Epithelial cell of alveolus of lung (primary cell): Measurements from ENCODE around the gene SAC3D1. TPM values are rescaled to one million over a fixed set of nuclear protein-coding genes. Genes with fewer than 3 reads are reported as not detected.

Experiments used
- total RNA-seq: library from RNA; depleted of rRNA; stranded (reverse); fragments of >200 nt; gene quantifications from 2 replicates; pipeline ENCODE4 v1.2.1, GENCODE V29; 2015

The SAC3D1 gene
- 6.7 and 16.2 TPM in 2 replicates for total RNA-seq

GRCh38 chr11:65040847-65041622, at the start of gene SAC3D1:
Gene SAC3D1 (plus strand): TSS chr11:65041210. CDS start chr11:65041293, 83 bp downstream.

GRCh38 chr11:64996710-64997380, 44.2 kb upstream of the SAC3D1 start, which contains the start of gene BATF2:
Gene BATF2 (minus strand): TSS chr11:64996971. CDS start chr11:64996914, 57 bp downstream.

GRCh38 chr11:65013888-65014725, 26.9 kb upstream of the SAC3D1 start, which contains the start of gene ARL2:
Gene ARL2 (plus strand): TSS chr11:65014160. CDS start chr11:65014208, 48 bp downstream.

GRCh38 chr11:65027213-65028067, 13.6 kb upstream of the SAC3D1 start, which contains the start of gene SNX15:
Gene SNX15 (plus strand): TSS chr11:65027439. CDS start chr11:65027538, 99 bp downstream.

GRCh38 chr11:65058419-65059054, 17.5 kb downstream of the SAC3D1 start, which contains the start of gene NAALADL1:
Gene NAALADL1 (minus strand): TSS chr11:65058553. CDS start chr11:65058521, 32 bp downstream.

GRCh38 chr11:65083834-65084597, 43.0 kb downstream of the SAC3D1 start, which contains the start of the genes CDCA5 and ZFPL1:
Gene CDCA5 (minus strand): TSS chr11:65084040. CDS start chr11:65083978, 62 bp downstream.
Gene ZFPL1 (plus strand): TSS chr11:65084222. CDS start chr11:65084699, 477 bp downstream.

Other genes with a start within 250 kb of the SAC3D1 start
- 24.3 and 24.6 TPM in 2 replicates for gene MAP4K2, start 238.0 kb upstream of the SAC3D1 start, total RNA-seq
- gene MEN1, start 230.7 kb upstream of the SAC3D1 start, total RNA-seq = 25.5 and 26.2 TPM in 2 replicates
- gene CDC42BPG, start 196.6 kb upstream of the SAC3D1 start, total RNA-seq = 0.08 and 0.91 TPM in 2 replicates
- 37.5 and 50.9 TPM in 2 replicates for gene EHD1, start 162.6 kb upstream of the SAC3D1 start, total RNA-seq
- 14.5 and 36.2 TPM in 2 replicates for gene ATG2A, start 124.0 kb upstream of the SAC3D1 start, total RNA-seq
- 21.0 and 22.8 TPM in 2 replicates for gene PPP2R5B, start 116.5 kb upstream of the SAC3D1 start, total RNA-seq
- gene GPHA2, start 105.3 kb upstream of the SAC3D1 start, total RNA-seq = not detected in 2 replicates
- not detected in 2 replicates for gene MAJIN, start 69.1 kb upstream of the SAC3D1 start, total RNA-seq
- gene BATF2, start 44.2 kb upstream of the SAC3D1 start, total RNA-seq = 1.8 and 3.2 TPM in 2 replicates
- gene ARL2, start 27.1 kb upstream of the SAC3D1 start, total RNA-seq = 187 and 226 TPM in 2 replicates
- gene SNX15, start 13.8 kb upstream of the SAC3D1 start, total RNA-seq = 13.4 and 15.6 TPM in 2 replicates
- gene NAALADL1, start 17.3 kb downstream of the SAC3D1 start, total RNA-seq = 38.9 and 41.3 TPM in 2 replicates
- gene CDCA5, start 42.8 kb downstream of the SAC3D1 start, total RNA-seq = 6.1 and 17.3 TPM in 2 replicates
- 51.3 and 69.4 TPM in 2 replicates for gene ZFPL1, start 43.0 kb downstream of the SAC3D1 start, total RNA-seq
- 155 and 557 TPM in 2 replicates for gene VPS51, start 55.0 kb downstream of the SAC3D1 start, total RNA-seq
- gene TM7SF2, start 70.7 kb downstream of the SAC3D1 start, total RNA-seq = 16.8 and 32.3 TPM in 2 replicates
- gene ZNHIT2, start 76.5 kb downstream of the SAC3D1 start, total RNA-seq = 22.7 and 23.7 TPM in 2 replicates
- 511 and 807 TPM in 2 replicates for gene FAU, start 80.9 kb downstream of the SAC3D1 start, total RNA-seq
- 55.3 and 71.5 TPM in 2 replicates for gene MRPL49, start 81.1 kb downstream of the SAC3D1 start, total RNA-seq
- gene SYVN1, start 93.3 kb downstream of the SAC3D1 start, total RNA-seq = 20.6 and 34.6 TPM in 2 replicates
- gene SPDYC, start 129.0 kb downstream of the SAC3D1 start, total RNA-seq = not detected in 2 replicates
- gene CAPN1, start 140.7 kb downstream of the SAC3D1 start, total RNA-seq = 168 and 220 TPM in 2 replicates
- 11.7 and 18.0 TPM in 2 replicates for gene POLA2, start 220.8 kb downstream of the SAC3D1 start, total RNA-seq